Measurements from ENCODE around the gene HSPA4. TPM values are rescaled to one million over a fixed set of nuclear protein-coding genes. Genes with fewer than 3 reads are reported as not detected.

HSPA4 gene
- total and polyA plus RNA-seq, 2 of the 13 experiments (the other 11 are each of a cell fraction or from before 2014, with no cell fraction given) = 36.6 to 231 TPM

DNA sequence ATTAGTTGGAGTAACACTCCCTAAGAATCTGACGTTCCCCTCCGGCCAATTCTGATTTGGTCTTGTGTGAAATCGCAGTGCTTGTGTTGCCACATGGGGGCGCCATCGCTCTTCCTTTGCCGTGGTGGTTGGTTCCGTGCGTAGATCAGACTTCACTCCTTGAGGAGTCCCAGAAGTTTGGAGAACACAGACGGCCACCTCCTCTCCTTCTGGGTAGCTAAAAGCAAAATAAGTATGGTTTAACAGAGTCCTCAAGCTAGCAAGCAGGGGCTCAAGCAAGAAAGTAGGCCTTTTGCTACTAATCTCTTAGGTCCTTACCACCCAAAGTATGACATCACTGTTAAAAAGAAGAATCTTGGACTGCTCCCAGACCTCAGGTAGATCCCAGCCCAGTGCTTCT is 59.5 kb downstream of the HSPA4 start (continued):
- TF ChIP-seq, protein P1, sequence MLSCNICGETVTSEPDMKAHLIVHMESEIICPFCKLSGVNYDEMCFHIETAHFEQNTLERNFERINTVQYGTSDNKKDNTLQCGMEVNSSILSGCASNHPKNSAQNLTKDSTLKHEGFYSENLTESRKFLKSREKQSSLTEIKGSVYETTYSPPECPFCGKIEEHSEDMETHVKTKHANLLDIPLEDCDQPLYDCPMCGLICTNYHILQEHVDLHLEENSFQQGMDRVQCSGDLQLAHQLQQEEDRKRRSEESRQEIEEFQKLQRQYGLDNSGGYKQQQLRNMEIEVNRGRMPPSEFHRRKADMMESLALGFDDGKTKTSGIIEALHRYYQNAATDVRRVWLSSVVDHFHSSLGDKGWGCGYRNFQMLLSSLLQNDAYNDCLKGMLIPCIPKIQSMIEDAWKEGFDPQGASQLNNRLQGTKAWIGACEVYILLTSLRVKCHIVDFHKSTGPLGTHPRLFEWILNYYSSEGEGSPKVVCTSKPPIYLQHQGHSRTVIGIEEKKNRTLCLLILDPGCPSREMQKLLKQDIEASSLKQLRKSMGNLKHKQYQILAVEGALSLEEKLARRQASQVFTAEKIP (CRISPR knock-in tag; IDR thresholded peaks at IDR 0.05; ENCODE audit: borderline replicate concordance) = no peak
- TF ChIP-seq, protein P2, sequence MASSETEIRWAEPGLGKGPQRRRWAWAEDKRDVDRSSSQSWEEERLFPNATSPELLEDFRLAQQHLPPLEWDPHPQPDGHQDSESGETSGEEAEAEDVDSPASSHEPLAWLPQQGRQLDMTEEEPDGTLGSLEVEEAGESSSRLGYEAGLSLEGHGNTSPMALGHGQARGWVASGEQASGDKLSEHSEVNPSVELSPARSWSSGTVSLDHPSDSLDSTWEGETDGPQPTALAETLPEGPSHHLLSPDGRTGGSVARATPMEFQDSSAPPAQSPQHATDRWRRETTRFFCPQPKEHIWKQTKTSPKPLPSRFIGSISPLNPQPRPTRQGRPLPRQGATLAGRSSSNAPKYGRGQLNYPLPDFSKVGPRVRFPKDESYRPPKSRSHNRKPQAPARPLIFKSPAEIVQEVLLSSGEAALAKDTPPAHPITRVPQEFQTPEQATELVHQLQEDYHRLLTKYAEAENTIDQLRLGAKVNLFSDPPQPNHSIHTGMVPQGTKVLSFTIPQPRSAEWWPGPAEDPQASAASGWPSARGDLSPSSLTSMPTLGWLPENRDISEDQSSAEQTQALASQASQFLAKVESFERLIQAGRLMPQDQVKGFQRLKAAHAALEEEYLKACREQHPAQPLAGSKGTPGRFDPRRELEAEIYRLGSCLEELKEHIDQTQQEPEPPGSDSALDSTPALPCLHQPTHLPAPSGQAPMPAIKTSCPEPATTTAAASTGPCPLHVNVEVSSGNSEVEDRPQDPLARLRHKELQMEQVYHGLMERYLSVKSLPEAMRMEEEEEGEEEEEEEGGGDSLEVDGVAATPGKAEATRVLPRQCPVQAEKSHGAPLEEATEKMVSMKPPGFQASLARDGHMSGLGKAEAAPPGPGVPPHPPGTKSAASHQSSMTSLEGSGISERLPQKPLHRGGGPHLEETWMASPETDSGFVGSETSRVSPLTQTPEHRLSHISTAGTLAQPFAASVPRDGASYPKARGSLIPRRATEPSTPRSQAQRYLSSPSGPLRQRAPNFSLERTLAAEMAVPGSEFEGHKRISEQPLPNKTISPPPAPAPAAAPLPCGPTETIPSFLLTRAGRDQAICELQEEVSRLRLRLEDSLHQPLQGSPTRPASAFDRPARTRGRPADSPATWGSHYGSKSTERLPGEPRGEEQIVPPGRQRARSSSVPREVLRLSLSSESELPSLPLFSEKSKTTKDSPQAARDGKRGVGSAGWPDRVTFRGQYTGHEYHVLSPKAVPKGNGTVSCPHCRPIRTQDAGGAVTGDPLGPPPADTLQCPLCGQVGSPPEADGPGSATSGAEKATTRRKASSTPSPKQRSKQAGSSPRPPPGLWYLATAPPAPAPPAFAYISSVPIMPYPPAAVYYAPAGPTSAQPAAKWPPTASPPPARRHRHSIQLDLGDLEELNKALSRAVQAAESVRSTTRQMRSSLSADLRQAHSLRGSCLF (CRISPR knock-in tag; IDR thresholded peaks at IDR 0.05; ENCODE audit: borderline replicate concordance) = no peak
- TF ChIP-seq SPEN (CRISPR knock-in tag; IDR thresholded peaks at IDR 0.05; ENCODE audit: low read depth) (no peak), ZNF274 (CRISPR knock-in tag; IDR thresholded peaks at IDR 0.05) (no peak), MIXL1 (CRISPR knock-in tag; IDR thresholded peaks at IDR 0.05) (no peak), KDM2A (CRISPR knock-in tag; IDR thresholded peaks at IDR 0.05; ENCODE audit: borderline replicate concordance, low read depth) (peak; percentile 55; the same call in 1 of the 2 replicates), NFKBIZ (CRISPR knock-in tag; IDR thresholded peaks at IDR 0.05) (no peak), ZNF382 (CRISPR knock-in tag; IDR thresholded peaks at IDR 0.05; ENCODE audit: borderline replicate concordance) (no peak), ZNF326 (CRISPR knock-in tag; IDR thresholded peaks at IDR 0.05; ENCODE audit: borderline replicate concordance) (no peak), SMC3 (IDR thresholded peaks at IDR 0.05; ENCODE audit: low read length) (peak; percentile 96), MEIS1 (CRISPR knock-in tag; IDR thresholded peaks at IDR 0.05; ENCODE audit: borderline replicate concordance) (no peak), SALL1 (CRISPR knock-in tag; IDR thresholded peaks at IDR 0.05) (peak; percentile 45), GATAD2A (CRISPR knock-in tag; IDR thresholded peaks at IDR 0.05) (peak; percentile 39; the same call in 1 of the 2 replicates), ZNF644 (CRISPR knock-in tag; IDR thresholded peaks at IDR 0.05; ENCODE audit: low read depth) (no peak)
- TF ChIP-seq, protein P3, sequence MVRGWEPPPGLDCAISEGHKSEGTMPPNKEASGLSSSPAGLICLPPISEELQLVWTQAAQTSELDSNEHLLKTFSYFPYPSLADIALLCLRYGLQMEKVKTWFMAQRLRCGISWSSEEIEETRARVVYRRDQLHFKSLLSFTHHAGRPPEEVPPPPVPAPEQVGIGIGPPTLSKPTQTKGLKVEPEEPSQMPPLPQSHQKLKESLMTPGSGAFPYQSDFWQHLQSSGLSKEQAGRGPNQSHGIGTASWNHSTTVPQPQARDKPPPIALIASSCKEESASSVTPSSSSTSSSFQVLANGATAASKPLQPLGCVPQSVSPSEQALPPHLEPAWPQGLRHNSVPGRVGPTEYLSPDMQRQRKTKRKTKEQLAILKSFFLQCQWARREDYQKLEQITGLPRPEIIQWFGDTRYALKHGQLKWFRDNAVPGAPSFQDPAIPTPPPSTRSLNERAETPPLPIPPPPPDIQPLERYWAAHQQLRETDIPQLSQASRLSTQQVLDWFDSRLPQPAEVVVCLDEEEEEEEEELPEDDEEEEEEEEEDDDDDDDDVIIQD (CRISPR knock-in tag; IDR thresholded peaks at IDR 0.05; ENCODE audit: low read depth) = no peak
- TF ChIP-seq, protein P4, sequence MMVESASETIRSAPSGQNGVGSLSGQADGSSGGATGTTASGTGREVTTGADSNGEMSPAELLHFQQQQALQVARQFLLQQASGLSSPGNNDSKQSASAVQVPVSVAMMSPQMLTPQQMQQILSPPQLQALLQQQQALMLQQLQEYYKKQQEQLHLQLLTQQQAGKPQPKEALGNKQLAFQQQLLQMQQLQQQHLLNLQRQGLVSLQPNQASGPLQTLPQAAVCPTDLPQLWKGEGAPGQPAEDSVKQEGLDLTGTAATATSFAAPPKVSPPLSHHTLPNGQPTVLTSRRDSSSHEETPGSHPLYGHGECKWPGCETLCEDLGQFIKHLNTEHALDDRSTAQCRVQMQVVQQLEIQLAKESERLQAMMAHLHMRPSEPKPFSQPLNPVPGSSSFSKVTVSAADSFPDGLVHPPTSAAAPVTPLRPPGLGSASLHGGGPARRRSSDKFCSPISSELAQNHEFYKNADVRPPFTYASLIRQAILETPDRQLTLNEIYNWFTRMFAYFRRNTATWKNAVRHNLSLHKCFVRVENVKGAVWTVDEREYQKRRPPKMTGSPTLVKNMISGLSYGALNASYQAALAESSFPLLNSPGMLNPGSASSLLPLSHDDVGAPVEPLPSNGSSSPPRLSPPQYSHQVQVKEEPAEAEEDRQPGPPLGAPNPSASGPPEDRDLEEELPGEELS (CRISPR knock-in tag; IDR thresholded peaks at IDR 0.05) = no peak
- TF ChIP-seq, protein P5, sequence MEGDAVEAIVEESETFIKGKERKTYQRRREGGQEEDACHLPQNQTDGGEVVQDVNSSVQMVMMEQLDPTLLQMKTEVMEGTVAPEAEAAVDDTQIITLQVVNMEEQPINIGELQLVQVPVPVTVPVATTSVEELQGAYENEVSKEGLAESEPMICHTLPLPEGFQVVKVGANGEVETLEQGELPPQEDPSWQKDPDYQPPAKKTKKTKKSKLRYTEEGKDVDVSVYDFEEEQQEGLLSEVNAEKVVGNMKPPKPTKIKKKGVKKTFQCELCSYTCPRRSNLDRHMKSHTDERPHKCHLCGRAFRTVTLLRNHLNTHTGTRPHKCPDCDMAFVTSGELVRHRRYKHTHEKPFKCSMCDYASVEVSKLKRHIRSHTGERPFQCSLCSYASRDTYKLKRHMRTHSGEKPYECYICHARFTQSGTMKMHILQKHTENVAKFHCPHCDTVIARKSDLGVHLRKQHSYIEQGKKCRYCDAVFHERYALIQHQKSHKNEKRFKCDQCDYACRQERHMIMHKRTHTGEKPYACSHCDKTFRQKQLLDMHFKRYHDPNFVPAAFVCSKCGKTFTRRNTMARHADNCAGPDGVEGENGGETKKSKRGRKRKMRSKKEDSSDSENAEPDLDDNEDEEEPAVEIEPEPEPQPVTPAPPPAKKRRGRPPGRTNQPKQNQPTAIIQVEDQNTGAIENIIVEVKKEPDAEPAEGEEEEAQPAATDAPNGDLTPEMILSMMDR (CRISPR knock-in tag; IDR thresholded peaks at IDR 0.05) = peak; percentile 95
